ENCODE data around the gene CCDC3. TPM values are rescaled to one million over a fixed set of nuclear protein-coding genes. Genes with fewer than 3 reads are reported as not detected.

Gene CCDC3
- total and polyA plus RNA-seq, 2 experiments from 2014 or later, result 4.3 to 6.7 TPM

DNA sequence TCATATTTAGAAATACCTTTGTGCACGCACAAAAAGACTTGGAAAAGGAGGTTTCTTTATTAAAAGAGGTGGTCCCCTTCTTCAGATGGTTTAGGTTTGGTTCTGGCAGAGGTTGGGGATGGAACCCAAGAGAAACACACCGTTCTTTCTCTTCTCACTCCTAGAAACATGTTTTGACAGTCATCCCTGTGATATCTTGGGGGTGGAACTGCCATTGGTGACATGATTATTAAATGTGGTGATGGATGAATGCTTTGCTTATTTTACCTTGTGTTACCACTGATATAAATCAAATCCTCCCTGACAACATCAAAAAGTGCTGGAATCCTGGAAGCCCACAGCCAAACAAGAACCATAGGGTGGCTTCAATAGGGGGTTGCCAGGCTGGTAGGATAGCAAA lies 146.5 kb downstream of the CCDC3 start:
- TF ChIP-seq, protein P1, sequence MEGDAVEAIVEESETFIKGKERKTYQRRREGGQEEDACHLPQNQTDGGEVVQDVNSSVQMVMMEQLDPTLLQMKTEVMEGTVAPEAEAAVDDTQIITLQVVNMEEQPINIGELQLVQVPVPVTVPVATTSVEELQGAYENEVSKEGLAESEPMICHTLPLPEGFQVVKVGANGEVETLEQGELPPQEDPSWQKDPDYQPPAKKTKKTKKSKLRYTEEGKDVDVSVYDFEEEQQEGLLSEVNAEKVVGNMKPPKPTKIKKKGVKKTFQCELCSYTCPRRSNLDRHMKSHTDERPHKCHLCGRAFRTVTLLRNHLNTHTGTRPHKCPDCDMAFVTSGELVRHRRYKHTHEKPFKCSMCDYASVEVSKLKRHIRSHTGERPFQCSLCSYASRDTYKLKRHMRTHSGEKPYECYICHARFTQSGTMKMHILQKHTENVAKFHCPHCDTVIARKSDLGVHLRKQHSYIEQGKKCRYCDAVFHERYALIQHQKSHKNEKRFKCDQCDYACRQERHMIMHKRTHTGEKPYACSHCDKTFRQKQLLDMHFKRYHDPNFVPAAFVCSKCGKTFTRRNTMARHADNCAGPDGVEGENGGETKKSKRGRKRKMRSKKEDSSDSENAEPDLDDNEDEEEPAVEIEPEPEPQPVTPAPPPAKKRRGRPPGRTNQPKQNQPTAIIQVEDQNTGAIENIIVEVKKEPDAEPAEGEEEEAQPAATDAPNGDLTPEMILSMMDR (IDR thresholded peaks at IDR 0.05; ENCODE audit: low read depth, low read length), result no peak
- Histone ChIP-seq H3K9me3 (ENCODE audit: low read depth) (no peaks in the 10 kb centered on the region), H3K4me3 (no peak overlapping the region), H3K27ac (no peak overlapping the region), H3K27me3 (no peaks in the 10 kb centered on the region), H3K36me3 (no peaks in the 10 kb centered on the region), H3K4me1 (ENCODE audit: low read depth) (no peaks in the 10 kb centered on the region)
- no peak for DNase-seq (ENCODE audit: low read depth in 1 of 2, low spot score in 1 of 2)

DNA sequence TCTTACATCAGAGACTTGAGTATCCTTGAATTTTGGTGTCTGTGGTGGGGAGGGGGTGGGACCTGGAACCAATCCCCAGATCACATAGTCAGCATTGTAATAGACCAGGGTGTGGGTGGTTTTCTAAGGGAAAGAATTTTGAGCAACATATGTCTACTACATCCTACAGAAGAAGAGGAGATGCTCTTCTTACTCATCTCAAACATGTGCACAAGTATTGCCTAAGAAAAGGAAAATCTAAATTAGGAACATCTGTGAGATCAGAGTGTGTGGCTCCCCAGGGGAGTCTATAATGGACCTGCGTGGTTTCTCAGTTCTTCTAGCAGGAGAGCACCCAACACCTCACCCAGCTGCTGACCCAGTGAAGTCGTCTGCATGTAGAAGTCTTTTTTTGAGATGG lies 148.8 kb downstream of the CCDC3 start:
- DNase-seq (ENCODE audit: low read depth in 1 of 2, low spot score in 1 of 2), result no peak
- Histone ChIP-seq H3K27me3 (no peaks in the 10 kb centered on the region), H3K27ac (no peak overlapping the region), H3K9me3 (ENCODE audit: low read depth) (no peaks in the 10 kb centered on the region), H3K4me3 (no peak overlapping the region), H3K36me3 (no peaks in the 10 kb centered on the region), H3K4me1 (ENCODE audit: low read depth) (no peaks in the 10 kb centered on the region)
- TF ChIP-seq, protein P1 (IDR thresholded peaks at IDR 0.05; ENCODE audit: low read depth, low read length), result no peak

DNA sequence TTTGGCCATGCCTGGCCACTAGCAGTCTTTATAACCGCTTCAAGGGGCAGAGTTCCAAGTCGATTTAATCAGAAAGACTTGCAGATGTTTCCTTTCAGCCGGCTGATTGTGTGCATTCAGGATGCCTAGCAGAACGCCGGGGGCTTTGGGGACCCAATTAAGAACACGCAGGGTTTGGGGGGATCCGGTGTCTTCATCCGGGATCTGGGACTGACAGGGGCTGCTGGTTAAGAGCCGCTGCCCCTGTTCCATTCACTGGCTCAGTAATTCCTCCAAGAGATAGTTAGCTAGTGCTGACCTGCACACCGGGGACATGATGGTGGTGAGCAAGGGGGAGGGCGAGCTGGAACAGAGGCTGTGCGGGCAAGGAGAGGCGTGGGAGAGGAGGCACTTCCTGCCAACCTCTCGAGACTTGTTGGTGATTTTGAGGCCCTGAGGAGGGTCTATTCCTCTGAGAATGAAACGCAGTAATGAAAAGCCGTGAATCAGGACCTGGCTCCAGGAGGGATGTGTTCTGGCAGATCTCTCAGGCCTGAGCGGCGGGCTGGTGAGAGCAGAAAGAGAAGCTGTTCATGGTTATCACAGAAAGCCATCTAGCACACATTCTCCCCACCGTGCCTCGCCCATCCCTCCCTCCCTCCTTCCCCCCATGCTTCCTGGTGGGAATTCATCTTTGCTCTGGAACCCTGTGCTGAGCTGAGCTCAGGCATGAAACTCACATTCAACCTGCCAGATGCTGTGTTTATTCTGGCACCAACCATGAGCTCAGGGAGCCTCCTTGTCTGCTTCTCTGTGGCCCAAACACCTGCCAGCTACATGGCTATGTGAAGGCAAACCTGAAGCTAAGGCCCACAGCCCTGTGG lies 152.0 kb downstream of the CCDC3 start:
- peak in 1 of 2 donors; percentile 49 for DNase-seq (ENCODE audit: low read depth in 1 of 2, low spot score in 1 of 2)
- no peaks in the 10 kb centered on the region for H3K9me3 ChIP-seq (ENCODE audit: low read depth)
- no peaks in the 10 kb centered on the region for H3K4me1 ChIP-seq (ENCODE audit: low read depth)
- TF ChIP-seq, protein P1 (IDR thresholded peaks at IDR 0.05; ENCODE audit: low read depth, low read length), result no peak
- no peak overlapping the region for H3K4me3 ChIP-seq
- no peaks in the 10 kb centered on the region for H3K36me3 ChIP-seq
- H3K27me3 ChIP-seq, result no peaks in the 10 kb centered on the region
- no peak overlapping the region for H3K27ac ChIP-seq

DNA sequence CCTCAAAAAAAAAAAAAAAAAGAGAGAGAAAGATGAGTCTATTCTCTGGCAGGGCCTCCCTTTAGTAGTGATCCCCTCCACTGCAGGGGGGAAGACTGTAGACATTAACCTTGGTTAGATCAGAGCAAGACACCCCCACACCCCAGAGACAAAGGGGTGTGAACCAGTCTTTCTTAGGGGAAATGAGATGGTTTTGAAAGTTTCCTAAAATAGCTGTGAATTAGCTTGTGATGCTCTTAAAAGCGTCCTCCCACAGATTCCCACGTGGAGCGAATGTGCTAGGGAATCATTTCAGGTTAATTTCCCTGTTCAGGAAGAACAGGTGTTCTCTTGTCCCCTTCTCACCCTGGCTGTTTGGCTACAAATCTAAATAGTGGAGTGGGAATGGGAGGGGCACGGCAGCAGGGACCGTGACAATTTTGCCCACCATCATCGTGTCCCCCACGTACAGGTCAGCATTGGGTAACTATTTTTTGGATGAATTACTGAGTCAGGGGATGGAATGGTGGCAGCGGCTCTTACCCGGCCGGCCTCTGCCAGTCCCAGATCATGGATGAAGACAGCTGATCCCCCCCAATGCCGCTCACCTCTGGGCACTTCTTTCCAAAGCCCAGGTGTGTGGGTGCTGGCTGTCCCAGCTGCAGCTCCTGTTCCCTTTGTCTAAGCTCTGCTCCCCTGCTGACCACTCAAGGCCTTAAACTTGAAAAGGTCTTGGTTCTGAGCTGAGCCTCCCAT lies 152.9 kb downstream of the CCDC3 start:
- Histone ChIP-seq H3K36me3 (no peaks in the 10 kb centered on the region), H3K4me3 (no peak overlapping the region), H3K4me1 (ENCODE audit: low read depth) (no peaks in the 10 kb centered on the region), H3K27ac (no peak overlapping the region), H3K9me3 (ENCODE audit: low read depth) (no peaks in the 10 kb centered on the region), H3K27me3 (no peaks in the 10 kb centered on the region)
- TF ChIP-seq, protein P1 (IDR thresholded peaks at IDR 0.05; ENCODE audit: low read depth, low read length), result no peak
- no peak for DNase-seq (ENCODE audit: low read depth in 1 of 2, low spot score in 1 of 2)

- DNase-seq (ENCODE audit: low read depth in 1 of 2, low spot score in 1 of 2), result peak in 1 of 2 donors; percentile 26
- H3K9me3 ChIP-seq (ENCODE audit: low read depth), result no peaks in the 10 kb centered on the region
- no peaks in the 10 kb centered on the region for H3K27me3 ChIP-seq
- no peaks in the 10 kb centered on the region for H3K36me3 ChIP-seq
- TF ChIP-seq, protein P1 (IDR thresholded peaks at IDR 0.05; ENCODE audit: low read depth, low read length), result peak; percentile 41
- no peaks in the 10 kb centered on the region for H3K4me1 ChIP-seq (ENCODE audit: low read depth)
- H3K27ac ChIP-seq, result no peak overlapping the region
- no peak overlapping the region for H3K4me3 ChIP-seq
These were observed 154.0 kb downstream of the CCDC3 start for GRCh38 chr10:12847361-12847975.
